HS-5 (cell line): Measurements from ENCODE around the gene KCP.

Experiments
- DNase-seq: peaks from one replicate; pipeline ENCODE4 v3.0.0-alpha.2; 2012; ENCODE audit warnings: low read depth

KCP gene

GRCh38 chr7:128886391-128887168 lies 23.9 kb downstream of the KCP start:
- DNase-seq = no peak

DNA sequence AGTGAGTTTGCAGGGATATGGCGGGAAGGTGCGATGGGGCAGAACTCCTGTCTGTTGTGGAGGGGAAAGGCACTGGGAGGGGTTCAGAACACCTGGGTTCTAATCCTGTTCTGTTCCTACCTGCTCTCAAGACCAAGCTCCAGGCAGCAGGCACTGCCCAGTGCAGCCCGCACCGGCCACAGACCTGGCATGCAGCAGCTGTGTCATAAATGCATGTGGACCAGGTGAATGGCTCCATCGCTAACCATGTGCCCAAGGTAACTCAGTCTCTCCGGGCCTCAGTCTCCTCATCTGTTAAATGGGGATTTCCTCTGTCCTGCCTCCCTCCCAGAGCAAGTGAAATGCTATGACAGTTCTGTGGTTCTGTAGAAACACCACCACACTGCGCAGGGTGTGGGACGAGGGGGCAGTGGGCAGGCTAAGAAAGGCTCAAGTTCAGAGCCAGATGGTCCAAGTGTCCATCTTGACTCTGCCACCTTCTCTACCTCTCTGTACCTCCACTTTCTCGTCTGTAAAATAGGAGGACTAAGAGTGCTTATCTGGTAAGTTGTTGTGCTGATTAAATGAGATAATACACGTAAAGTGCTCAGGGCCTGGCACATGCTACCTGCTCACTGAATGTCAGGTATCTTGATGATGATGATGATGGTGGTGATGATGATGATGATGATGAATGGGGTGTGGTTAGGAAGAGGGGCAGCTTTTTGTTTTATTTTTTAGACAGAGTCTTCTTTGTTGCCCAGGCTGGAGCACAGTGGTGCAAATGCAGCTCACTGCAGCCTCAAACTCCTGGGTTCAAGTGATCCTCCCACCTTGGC lies 24.9 kb downstream of the KCP start:
- no peak for DNase-seq

- no peak for DNase-seq
These were observed 25.7 kb downstream of the KCP start for GRCh38 chr7:128884561-128885369.

DNA sequence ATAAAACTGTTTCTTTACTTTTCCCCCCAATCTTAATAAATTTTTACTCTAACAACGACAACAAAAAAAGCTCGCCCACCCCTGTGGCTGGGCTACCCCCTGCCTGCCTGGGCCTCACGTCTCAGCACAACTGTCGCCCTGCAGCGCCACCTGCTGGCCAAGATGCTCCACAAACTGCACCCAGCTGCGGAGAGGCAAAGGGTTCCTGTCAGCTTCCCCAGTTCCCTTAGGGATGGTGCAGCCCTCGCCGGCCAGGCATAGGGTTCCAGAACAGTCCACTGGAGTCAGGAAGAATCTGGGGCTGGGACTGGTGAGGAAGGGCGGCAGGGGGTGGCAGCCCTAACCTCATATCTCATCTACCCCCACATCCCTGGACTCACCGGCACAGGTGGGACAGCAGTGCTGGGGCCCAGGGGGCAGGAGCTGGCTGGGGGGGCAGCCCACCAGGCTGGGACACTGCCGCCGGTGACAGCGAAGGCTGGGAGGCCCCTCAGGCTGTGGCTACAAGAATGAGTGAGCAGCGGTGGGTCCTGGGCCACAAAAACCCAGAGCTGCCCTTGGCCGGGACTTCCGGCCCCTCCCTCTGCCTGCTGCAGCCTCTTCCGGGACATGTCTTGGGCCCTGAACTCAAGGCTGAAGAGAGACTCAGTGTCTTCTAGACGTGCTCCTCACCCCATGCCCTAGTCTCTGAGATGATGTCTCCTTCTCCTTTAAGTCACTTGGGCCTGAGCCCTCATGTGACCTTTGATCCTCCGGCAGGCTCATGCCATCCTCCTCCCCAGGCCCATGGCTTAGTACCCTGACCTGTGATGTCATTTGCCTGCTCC lies 26.7 kb downstream of the KCP start:
- DNase-seq = no peak

GRCh38 chr7:128882134-128882533 lies 28.4 kb downstream of the KCP start:
- no peak for DNase-seq

GRCh38 chr7:128881458-128882125 lies 28.9 kb downstream of the KCP start:
- no peak for DNase-seq

- no peak for DNase-seq
These were observed 29.6 kb downstream of the KCP start for GRCh38 chr7:128880791-128881457.

DNA sequence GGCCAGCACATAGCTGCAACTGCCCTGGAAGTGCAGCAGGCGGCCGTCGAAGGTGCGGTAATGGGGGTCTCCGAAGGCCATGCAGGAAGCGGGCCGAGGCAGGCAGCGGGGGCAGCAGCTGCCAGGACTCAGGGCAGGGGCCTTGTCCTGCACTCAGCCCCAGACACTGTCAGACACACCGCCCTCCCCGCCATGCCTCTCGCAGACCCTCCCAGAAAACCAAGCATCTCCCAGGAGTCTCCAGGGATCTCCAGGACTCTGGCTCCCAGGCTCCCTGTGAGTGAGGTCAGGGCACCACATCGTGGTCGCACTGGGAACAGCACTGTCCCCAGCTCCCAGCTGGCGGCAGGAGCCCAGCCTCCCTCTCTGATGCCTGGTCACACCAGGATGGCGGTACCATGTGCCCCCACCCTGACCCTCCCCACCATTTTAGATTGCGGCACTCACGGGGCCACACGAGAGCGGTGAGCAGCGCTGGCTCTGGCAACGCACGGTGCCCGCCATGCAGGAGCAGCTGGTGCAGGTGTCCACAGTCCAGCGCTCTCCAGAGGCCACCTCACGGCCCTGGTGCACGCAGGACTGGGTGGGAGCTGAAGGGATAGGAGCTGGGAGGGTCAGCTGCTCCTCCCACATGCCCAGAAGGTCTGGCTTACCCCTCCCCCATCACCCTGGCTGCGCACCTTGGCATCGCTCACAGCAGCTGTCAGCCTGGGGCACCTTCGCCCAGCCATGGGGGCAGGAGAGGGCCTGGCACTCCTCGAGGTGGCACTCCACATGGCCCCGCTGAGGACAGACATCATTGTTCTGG lies 30.4 kb downstream of the KCP start:
- DNase-seq = no peak

GRCh38 chr7:128879461-128879938 lies 31.0 kb downstream of the KCP start:
- DNase-seq = no peak

- DNase-seq = no peak
These were observed 32.0 kb downstream of the KCP start for GRCh38 chr7:128878226-128879105.

GRCh38 chr7:128877756-128878120 lies 32.8 kb downstream of the KCP start:
- DNase-seq = no peak

DNA sequence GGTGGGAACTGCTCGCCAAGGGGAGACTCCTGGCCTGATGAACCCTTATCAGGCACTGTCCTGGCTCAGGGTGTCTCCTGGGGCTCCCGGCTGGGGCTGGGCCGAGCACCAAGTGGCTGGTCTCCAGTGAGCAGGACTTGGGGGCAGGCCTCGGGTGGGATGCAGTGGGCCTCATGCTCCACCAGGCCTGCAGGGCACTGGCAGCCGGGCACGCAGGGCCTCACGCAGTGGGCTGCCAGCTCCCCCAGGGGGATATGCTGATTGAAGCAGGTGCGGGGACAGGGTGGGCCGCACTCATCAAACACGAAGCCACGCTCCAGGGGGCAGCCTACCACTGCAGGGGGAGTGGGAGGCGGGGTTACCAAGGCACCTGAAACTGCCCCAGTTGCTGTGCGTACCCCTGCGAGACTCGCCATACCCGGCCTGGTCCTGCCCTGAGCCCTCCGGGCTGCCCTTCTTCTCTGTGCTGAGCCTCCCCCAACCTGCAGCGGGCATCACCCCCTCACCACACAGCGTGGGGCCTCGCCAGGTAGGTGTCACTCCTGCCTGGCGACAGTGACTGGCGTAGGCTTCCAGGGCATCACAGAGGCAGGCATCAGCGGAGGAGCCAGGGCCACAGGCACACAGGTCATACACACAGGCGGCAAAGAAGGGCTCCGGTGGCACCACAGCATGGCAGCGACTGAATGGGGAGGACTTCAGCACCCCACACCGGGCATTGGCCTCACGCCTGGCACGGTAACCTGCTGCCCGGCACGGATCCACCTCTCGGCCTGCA lies 33.3 kb downstream of the KCP start:
- DNase-seq = no peak

GRCh38 chr7:128876586-128876977 lies 33.9 kb downstream of the KCP start:
- no peak for DNase-seq

DNA sequence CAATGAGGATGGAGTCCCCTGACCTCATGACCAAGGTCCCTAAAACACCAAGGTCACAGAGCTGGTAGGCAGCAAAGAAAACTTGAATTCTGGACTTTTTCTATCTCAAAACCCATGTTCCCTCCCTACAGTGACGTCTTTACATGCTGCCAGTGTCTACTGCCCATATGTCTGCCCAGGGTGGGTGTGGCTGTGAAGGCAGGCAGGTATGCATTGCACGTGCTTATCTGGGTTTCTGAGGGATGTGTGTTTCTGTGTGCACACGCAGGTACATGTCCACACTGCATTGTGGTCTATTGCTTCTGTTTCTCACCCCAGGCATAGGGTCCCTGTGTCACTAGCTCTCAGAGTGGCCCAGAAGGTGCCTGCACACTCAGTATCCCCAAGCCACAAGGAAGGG lies 34.4 kb downstream of the KCP start:
- DNase-seq = no peak

- no peak for DNase-seq
These were observed 35.0 kb downstream of the KCP start for GRCh38 chr7:128875523-128875948.

- DNase-seq = no peak
These were observed 36.1 kb downstream of the KCP start for GRCh38 chr7:128874140-128875031.

GRCh38 chr7:128873234-128873633 lies 37.3 kb downstream of the KCP start:
- no peak for DNase-seq
